Amniotic stem cell (primary cell): Measurements from ENCODE around the gene SIGLEC7.
"Not testable (repeated sequence)": the region's sequence is repeated elsewhere in the genome, so short reads cannot be mapped to it uniquely, and the experiment has no call there.

Experiments used
- DNase-seq: peaks from one replicate; lab custom pipeline; 2025; lab: John Stamatoyannopoulos, UW

Gene SIGLEC7

GRCh38 chr19:51139299-51140014 lies 2.6 kb upstream of the SIGLEC7 start:
- DNase-seq, result no peak

GRCh38 chr19:51140441-51140840 lies 1.7 kb upstream of the SIGLEC7 start:
- no peak for DNase-seq

- DNase-seq, result no peak
Measured at GRCh38 chr19:51141181-51141580, 920 bp upstream of the SIGLEC7 start.

GRCh38 chr19:51142809-51143475 lies 841 bp downstream of the SIGLEC7 start:
- DNase-seq, result not testable (repeated sequence)

- no peak for DNase-seq
Measured at GRCh38 chr19:51143486-51143885, 1.4 kb downstream of the SIGLEC7 start.

- DNase-seq, result no peak
Measured at GRCh38 chr19:51144482-51145045, 2.5 kb downstream of the SIGLEC7 start.

GRCh38 chr19:51145916-51146493 lies 3.9 kb downstream of the SIGLEC7 start:
- no peak for DNase-seq

GRCh38 chr19:51146751-51147150 lies 4.7 kb downstream of the SIGLEC7 start:
- no peak for DNase-seq

GRCh38 chr19:51147663-51148062 lies 5.6 kb downstream of the SIGLEC7 start:
- no peak for DNase-seq

- no peak for DNase-seq
Measured at GRCh38 chr19:51148580-51148979, 6.5 kb downstream of the SIGLEC7 start.

GRCh38 chr19:51150627-51151026 lies 8.5 kb downstream of the SIGLEC7 start:
- DNase-seq, result no peak

GRCh38 chr19:51156710-51157109 lies 14.6 kb downstream of the SIGLEC7 start:
- DNase-seq, result no peak

GRCh38 chr19:51157265-51157664 lies 15.2 kb downstream of the SIGLEC7 start:
- no peak for DNase-seq

- DNase-seq, result no peak
Measured at GRCh38 chr19:51158474-51159129, 16.5 kb downstream of the SIGLEC7 start.

- no peak for DNase-seq
Measured at GRCh38 chr19:51159656-51160055, 17.6 kb downstream of the SIGLEC7 start.

- DNase-seq, result no peak
Measured at GRCh38 chr19:51161266-51161665, 19.2 kb downstream of the SIGLEC7 start.

GRCh38 chr19:51161867-51162496 lies 19.9 kb downstream of the SIGLEC7 start:
- no peak for DNase-seq

- no peak for DNase-seq
Measured at GRCh38 chr19:51163257-51163656, 21.2 kb downstream of the SIGLEC7 start.

- no peak for DNase-seq
Measured at GRCh38 chr19:51164215-51164614, 22.1 kb downstream of the SIGLEC7 start.

- no peak for DNase-seq
Measured at GRCh38 chr19:51166846-51167490, 24.9 kb downstream of the SIGLEC7 start.

- no peak for DNase-seq
Measured at GRCh38 chr19:51168564-51169282, 26.6 kb downstream of the SIGLEC7 start.
